Cardiac fibroblast (primary cell): ENCODE measurements around the gene YPEL3.
A peak's percentile ranks its signal among the peaks of the same experiment; 100 is the strongest.

Experiments
- DNase-seq, 2 donors: peaks; one replicate each; pipeline versions ENCODE4 v3.0.0 to v3.0.0-alpha.2; 2010; ENCODE audit warnings: low read depth in 2 of 2
- H3K4me3 ChIP-seq, 2 donors: replicated peaks in 1 of 2; 1 replicate in 1 of 2; 2 replicates in 1 of 2; pipeline ENCODE4 v1.5.1; 2011; ENCODE audit warnings: low read depth in 2 of 2, low read length in 2 of 2, mild to moderate bottlenecking in 2 of 2, moderate library complexity in 1 of 2
- TF ChIP-seq, protein P1 (sequence below): IDR thresholded peaks from one replicate; pipeline ENCODE4 v1.5.1; 2011; ENCODE audit warnings: low read depth, mild to moderate bottlenecking, low read length, inconsistent platforms

YPEL3 gene

GRCh38 chr16:30084816-30085159 lies 11.2 kb downstream of the YPEL3 start:
- peak in 1 of 2 donors; percentile 43 for DNase-seq

GRCh38 chr16:30084096-30084815 lies 11.8 kb downstream of the YPEL3 start:
- DNase-seq, result no peak
- TF ChIP-seq, protein P1, sequence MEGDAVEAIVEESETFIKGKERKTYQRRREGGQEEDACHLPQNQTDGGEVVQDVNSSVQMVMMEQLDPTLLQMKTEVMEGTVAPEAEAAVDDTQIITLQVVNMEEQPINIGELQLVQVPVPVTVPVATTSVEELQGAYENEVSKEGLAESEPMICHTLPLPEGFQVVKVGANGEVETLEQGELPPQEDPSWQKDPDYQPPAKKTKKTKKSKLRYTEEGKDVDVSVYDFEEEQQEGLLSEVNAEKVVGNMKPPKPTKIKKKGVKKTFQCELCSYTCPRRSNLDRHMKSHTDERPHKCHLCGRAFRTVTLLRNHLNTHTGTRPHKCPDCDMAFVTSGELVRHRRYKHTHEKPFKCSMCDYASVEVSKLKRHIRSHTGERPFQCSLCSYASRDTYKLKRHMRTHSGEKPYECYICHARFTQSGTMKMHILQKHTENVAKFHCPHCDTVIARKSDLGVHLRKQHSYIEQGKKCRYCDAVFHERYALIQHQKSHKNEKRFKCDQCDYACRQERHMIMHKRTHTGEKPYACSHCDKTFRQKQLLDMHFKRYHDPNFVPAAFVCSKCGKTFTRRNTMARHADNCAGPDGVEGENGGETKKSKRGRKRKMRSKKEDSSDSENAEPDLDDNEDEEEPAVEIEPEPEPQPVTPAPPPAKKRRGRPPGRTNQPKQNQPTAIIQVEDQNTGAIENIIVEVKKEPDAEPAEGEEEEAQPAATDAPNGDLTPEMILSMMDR, result no peak
- no peak overlapping the region for H3K4me3 ChIP-seq

More at GRCh38 chr16:30084816-30085159, 11.2 kb downstream of the YPEL3 start:
- no peak overlapping the region for H3K4me3 ChIP-seq
- TF ChIP-seq, protein P1, result no peak

DNA sequence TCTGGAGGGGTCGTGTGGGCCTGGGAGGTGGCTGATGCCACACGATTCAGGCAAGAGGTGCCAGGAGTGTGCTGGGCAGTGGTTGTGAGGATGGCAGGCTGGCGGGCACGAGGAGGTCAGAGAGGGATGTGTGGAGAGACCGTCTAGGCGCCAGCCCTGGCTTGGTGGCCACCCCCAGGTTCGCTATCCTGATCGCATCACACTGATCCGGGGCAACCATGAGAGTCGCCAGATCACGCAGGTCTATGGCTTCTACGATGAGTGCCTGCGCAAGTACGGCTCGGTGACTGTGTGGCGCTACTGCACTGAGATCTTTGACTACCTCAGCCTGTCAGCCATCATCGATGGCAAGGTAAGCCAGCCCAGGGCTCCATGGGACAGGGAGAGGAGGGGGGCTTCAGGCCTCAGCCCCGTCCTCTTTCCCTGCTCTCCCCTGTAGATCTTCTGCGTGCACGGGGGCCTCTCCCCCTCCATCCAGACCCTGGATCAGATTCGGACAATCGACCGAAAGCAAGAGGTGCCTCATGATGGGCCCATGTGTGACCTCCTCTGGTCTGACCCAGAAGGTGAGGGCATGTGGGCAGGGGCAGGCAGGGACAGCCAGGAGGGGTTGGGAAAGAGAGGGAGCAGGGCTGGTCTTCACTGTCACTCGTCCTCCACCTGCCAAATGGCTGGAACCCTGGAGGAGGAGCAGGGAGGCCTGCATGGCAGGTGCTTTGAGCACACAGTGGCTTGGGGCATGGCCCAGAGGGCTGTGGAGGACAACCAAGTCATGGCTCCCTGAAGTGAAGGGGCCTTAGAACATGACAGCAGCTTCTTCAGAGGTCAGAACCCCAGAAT lies 12.6 kb downstream of the YPEL3 start:
- DNase-seq, result no peak
- TF ChIP-seq, protein P1, result no peak
- H3K4me3 ChIP-seq, result no peak overlapping the region

DNA sequence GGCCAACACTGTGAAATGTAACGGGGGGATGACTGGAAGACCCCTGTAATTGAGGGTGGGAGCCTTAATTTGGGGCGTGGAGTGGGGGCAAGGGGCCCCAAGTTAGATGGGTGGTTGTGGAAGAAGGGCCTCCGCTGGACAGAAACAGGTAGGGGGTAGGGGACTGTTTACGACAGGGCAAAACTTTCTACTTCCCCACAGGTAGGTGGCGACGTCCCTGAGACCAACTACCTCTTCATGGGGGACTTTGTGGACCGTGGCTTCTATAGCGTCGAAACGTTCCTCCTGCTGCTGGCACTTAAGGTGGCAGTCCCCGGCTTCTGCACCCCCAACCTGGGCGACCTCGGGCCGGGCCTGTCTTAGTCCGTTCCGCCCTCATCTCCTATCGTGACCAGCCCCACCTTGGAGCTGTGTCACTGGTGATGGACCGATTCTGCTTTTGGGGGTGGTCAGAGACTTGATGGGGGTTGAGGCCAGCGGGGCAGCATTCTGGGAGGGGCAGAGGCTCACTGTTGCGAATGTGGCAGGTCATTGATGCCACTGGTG lies 13.4 kb downstream of the YPEL3 start:
- no peak overlapping the region for H3K4me3 ChIP-seq
- TF ChIP-seq, protein P1, result peak; percentile 7
- no peak for DNase-seq

GRCh38 chr16:30079480-30079879 lies 16.5 kb downstream of the YPEL3 start:
- DNase-seq, result no peak
- TF ChIP-seq, protein P1, result no peak
- H3K4me3 ChIP-seq, result no peak overlapping the region

GRCh38 chr16:30078744-30079143 lies 17.3 kb downstream of the YPEL3 start:
- DNase-seq, result no peak
- no peak overlapping the region for H3K4me3 ChIP-seq
- TF ChIP-seq, protein P1, result no peak
